Measurements from ENCODE around the gene MARCHF7.

GRCh38 chr2:159677654-159678053 lies 34.7 kb upstream of the MARCHF7 start:
- TF ChIP-seq CTCF (IDR thresholded peaks at IDR 0.05; ENCODE audit: low read depth, low read length, poor library complexity, severe bottlenecking) (peak; percentile 47), EZH2phosphoT487 (IDR thresholded peaks at IDR 0.05; ENCODE audit: borderline replicate concordance, low read length) (no peak)
